ENCODE results near the gene FOXJ2. TPM values are rescaled to one million over a fixed set of nuclear protein-coding genes. Genes with fewer than 3 reads are reported as not detected.
A peak's percentile ranks its signal among the peaks of the same experiment; 100 is the strongest.
"Not testable (repeated sequence)": the region's sequence is repeated elsewhere in the genome, so short reads cannot be mapped to it uniquely, and the experiment has no call there.

The FOXJ2 gene
- total RNA-seq, 2 donors from 2014 or later, result 10.8 to 21.2 TPM

GRCh38 chr12:8028267-8028666, 4.2 kb upstream of the FOXJ2 start:
- Mint-ChIP-seq H3K27me3 (ENCODE audit: insufficient read depth) (peaks cover 5% of the 10 kb centered on the region), H3K4me1 (peaks cover 13% of the 10 kb centered on the region), H3K9me3 (no peaks in the 10 kb centered on the region), H3K27ac (no peak overlapping the region), H3K36me3 (ENCODE audit: low read depth) (no peaks in the 10 kb centered on the region), H3K4me3 (peak overlapping the region; percentile 84)
- H3K9ac ChIP-seq (ENCODE audit: extremely low read depth, low read length, poor library complexity, severe bottlenecking), result no peak overlapping the region
- no peak overlapping the region for H3K4me3 ChIP-seq (ENCODE audit: low read length)
- H3K27ac ChIP-seq (ENCODE audit: low read depth, low read length), result no peak overlapping the region
- 94 to 98% methylated on average over 8 to 13 of the region's 15 CpGs for WGBS, 2 experiments (ENCODE audit: insufficient coverage in 1 of 2, insufficient read length in 1 of 2)
- H3K9me3 ChIP-seq (ENCODE audit: control insufficient read depth, low read length), result no peaks in the 10 kb centered on the region
- no peak for TF ChIP-seq CTCF (conservative IDR thresholded peaks at IDR 0.05)
- no peaks in the 10 kb centered on the region for H3K36me3 ChIP-seq (ENCODE audit: control insufficient read depth, insufficient read depth, low read length)
- no peaks in the 10 kb centered on the region for H3K27me3 ChIP-seq (ENCODE audit: control insufficient read depth, insufficient read depth, low read length, poor library complexity, severe bottlenecking)
- DNase-seq, result no peak
- no peaks in the 10 kb centered on the region for H3K4me1 ChIP-seq (ENCODE audit: control insufficient read depth, insufficient read depth, low read length)

GRCh38 chr12:8030189-8030588, 2.3 kb upstream of the FOXJ2 start:
- Histone ChIP-seq H3K27me3 (ENCODE audit: control insufficient read depth, insufficient read depth, low read length, poor library complexity, severe bottlenecking) (no peaks in the 10 kb centered on the region), H3K9ac (ENCODE audit: extremely low read depth, low read length, poor library complexity, severe bottlenecking) (no peak overlapping the region), H3K36me3 (ENCODE audit: control insufficient read depth, insufficient read depth, low read length) (no peaks in the 10 kb centered on the region), H3K27ac (ENCODE audit: low read depth, low read length) (no peak overlapping the region), H3K9me3 (ENCODE audit: control insufficient read depth, low read length) (no peaks in the 10 kb centered on the region), H3K4me3 (ENCODE audit: low read length) (no peak overlapping the region), H3K4me1 (ENCODE audit: control insufficient read depth, insufficient read depth, low read length) (no peaks in the 10 kb centered on the region)
- DNase-seq, result no peak
- Mint-ChIP-seq H3K9me3 (no peaks in the 10 kb centered on the region), H3K4me3 (no peak overlapping the region), H3K27me3 (ENCODE audit: insufficient read depth) (peaks cover 5% of the 10 kb centered on the region), H3K4me1 (peaks cover 31% of the 10 kb centered on the region), H3K27ac (no peak overlapping the region), H3K36me3 (ENCODE audit: low read depth) (no peaks in the 10 kb centered on the region)
- WGBS, 2 experiments (ENCODE audit: insufficient coverage in 1 of 2, insufficient read length in 1 of 2), result 80 to 86% methylated on average over 1 to 3 of the region's 3 CpGs
- TF ChIP-seq CTCF (conservative IDR thresholded peaks at IDR 0.05), result no peak

GRCh38 chr12:8031017-8031416, 1.5 kb upstream of the FOXJ2 start:
- H3K36me3 ChIP-seq (ENCODE audit: control insufficient read depth, insufficient read depth, low read length); H3K4me3 ChIP-seq (ENCODE audit: low read length); H3K9me3 Mint-ChIP-seq; DNase-seq; H3K27me3 ChIP-seq (ENCODE audit: control insufficient read depth, insufficient read depth, low read length, poor library complexity, severe bottlenecking); H3K9me3 ChIP-seq (ENCODE audit: control insufficient read depth, low read length); H3K27ac ChIP-seq (ENCODE audit: low read depth, low read length); H3K9ac ChIP-seq (ENCODE audit: extremely low read depth, low read length, poor library complexity, severe bottlenecking); H3K27ac Mint-ChIP-seq; H3K4me1 ChIP-seq (ENCODE audit: control insufficient read depth, insufficient read depth, low read length); H3K36me3 Mint-ChIP-seq (ENCODE audit: low read depth); H3K27me3 Mint-ChIP-seq (ENCODE audit: insufficient read depth): not testable (repeated sequence)
- peak overlapping the region; percentile 74 for H3K4me3 Mint-ChIP-seq
- peaks cover 37% of the 10 kb centered on the region for H3K4me1 Mint-ChIP-seq
- 90 to 95% methylated on average over 7 to 23 of the region's 23 CpGs for WGBS, 2 experiments (ENCODE audit: insufficient coverage in 1 of 2, insufficient read length in 1 of 2)

- Histone ChIP-seq H3K4me1 (ENCODE audit: control insufficient read depth, insufficient read depth, low read length) (no peaks in the 10 kb centered on the region), H3K9ac (ENCODE audit: extremely low read depth, low read length, poor library complexity, severe bottlenecking) (peak overlapping the region; percentile 73), H3K9me3 (ENCODE audit: control insufficient read depth, low read length) (no peaks in the 10 kb centered on the region), H3K36me3 (ENCODE audit: control insufficient read depth, insufficient read depth, low read length) (peaks cover 6% of the 10 kb centered on the region), H3K27ac (ENCODE audit: low read depth, low read length) (no peak overlapping the region), H3K27me3 (ENCODE audit: control insufficient read depth, insufficient read depth, low read length, poor library complexity, severe bottlenecking) (no peaks in the 10 kb centered on the region), H3K4me3 (ENCODE audit: low read length) (peak overlapping the region; percentile 91)
- no peak for TF ChIP-seq CTCF (conservative IDR thresholded peaks at IDR 0.05)
- Mint-ChIP-seq H3K27ac (peak overlapping the region; percentile 67), H3K36me3 (ENCODE audit: low read depth) (no peaks in the 10 kb centered on the region), H3K27me3 (ENCODE audit: insufficient read depth) (peaks cover 5% of the 10 kb centered on the region), H3K4me1 (peaks cover 41% of the 10 kb centered on the region), H3K9me3 (no peaks in the 10 kb centered on the region), H3K4me3 (peak overlapping the region; percentile 74)
- DNase-seq, result no peak
- 75 to 95% methylated on average over 2 to 5 of the region's 5 CpGs for WGBS, 2 experiments (ENCODE audit: insufficient coverage in 1 of 2, insufficient read length in 1 of 2)
Measured at GRCh38 chr12:8031872-8032241, 659 bp upstream of the FOXJ2 start.

Measured in endodermal cell (in vitro differentiated cells).